Keratinocyte (primary cell): ENCODE results near the gene MSANTD1. TPM values are rescaled to one million over a fixed set of nuclear protein-coding genes. Genes with fewer than 3 reads are reported as not detected.

Experiments used
- DNase-seq: peaks from one replicate; pipeline ENCODE4 v3.0.0-alpha.2; 2011; ENCODE audit warnings: low read depth, missing footprints, low spot score
- FAIRE-seq: peaks from 2 replicates; lab custom pipeline; 2011; peaks lifted over from hg19 to GRCh38; lab: Jason Lieb, UNC
- H2AFZ ChIP-seq: 2 replicates; pipeline ENCODE4 v1.6.0; 2012; ENCODE audit warnings: low read length, control low read depth, inconsistent platforms; ENCODE audit not compliant: control insufficient read depth
- H3K27ac ChIP-seq: 2 replicates; pipeline ENCODE4 v1.5.1; 2011; ENCODE audit warnings: low read length; ENCODE audit not compliant: control insufficient read depth, insufficient read depth
- H3K27me3 ChIP-seq: 3 replicates; pipeline ENCODE4 v1.6.0; 2011; ENCODE audit warnings: low read length; ENCODE audit not compliant: control insufficient read depth, insufficient read depth; ENCODE audit errors: extremely low read depth
- H3K36me3 ChIP-seq, 2 experiments: 2 replicates in 1 of 2; 3 replicates in 1 of 2; pipeline ENCODE4 v1.5.1; 2011; ENCODE audit warnings: low read length in 2 of 2, mild to moderate bottlenecking in 1 of 2; ENCODE audit not compliant: control insufficient read depth in 2 of 2, insufficient read depth in 2 of 2; ENCODE audit errors: extremely low read depth in 1 of 2
- H3K4me1 ChIP-seq: 3 replicates; pipeline ENCODE4 v1.5.1; 2011; ENCODE audit warnings: low read length; ENCODE audit not compliant: control insufficient read depth, insufficient read depth; ENCODE audit errors: extremely low read depth
- H3K4me2 ChIP-seq: 3 replicates; pipeline ENCODE4 v1.6.0; 2011; ENCODE audit warnings: low read depth, low read length; ENCODE audit not compliant: control insufficient read depth, insufficient read depth; ENCODE audit errors: extremely low read depth
- H3K4me3 ChIP-seq, 3 experiments: fragments of 200-600 bp in 1 of 3; sonication (generic) in 1 of 3; 2 replicates in 2 of 3; 3 replicates in 1 of 3; pipeline ENCODE4 v1.5.1; 2011 to 2016; ENCODE audit warnings: low read length in 3 of 3, mild to moderate bottlenecking in 3 of 3, control low read depth in 2 of 3, inconsistent platforms in 1 of 3, low read depth in 1 of 3, mixed read lengths in 1 of 3, mixed run types in 1 of 3, moderate library complexity in 1 of 3; ENCODE audit not compliant: control insufficient read depth in 2 of 3, insufficient read depth in 2 of 3; ENCODE audit errors: extremely low read depth in 1 of 3
- H3K79me2 ChIP-seq: 2 replicates; pipeline ENCODE4 v1.6.0; 2012; ENCODE audit warnings: low read length; ENCODE audit not compliant: control insufficient read depth, insufficient read depth
- H3K9ac ChIP-seq: 3 replicates; pipeline ENCODE4 v1.6.0; 2011; ENCODE audit warnings: low read length; ENCODE audit not compliant: control insufficient read depth, insufficient read depth; ENCODE audit errors: extremely low read depth
- H3K9me1 ChIP-seq: 3 replicates; pipeline ENCODE4 v1.6.0; 2011; ENCODE audit warnings: low read length; ENCODE audit not compliant: control insufficient read depth, insufficient read depth; ENCODE audit errors: extremely low read depth
- H3K9me3 ChIP-seq: 2 replicates; pipeline ENCODE4 v1.5.1; 2012; ENCODE audit warnings: low read depth, low read length; ENCODE audit not compliant: control insufficient read depth
- H4K20me1 ChIP-seq: 3 replicates; pipeline ENCODE4 v1.6.0; 2011; ENCODE audit warnings: low read length; ENCODE audit not compliant: control insufficient read depth, insufficient read depth; ENCODE audit errors: extremely low read depth
- CTCF ChIP-seq, 3 experiments: IDR thresholded peaks in 1 of 3; conservative IDR thresholded peaks in 1 of 3; optimal IDR thresholded peaks in 1 of 3; 2 replicates in 2 of 3; 3 replicates in 1 of 3; pipeline versions ENCODE3 to v1.5.1; 2011; ENCODE audit warnings: low read length in 3 of 3, mild to moderate bottlenecking in 3 of 3, moderate library complexity in 2 of 3, control low read depth in 1 of 3, inconsistent platforms in 1 of 3; ENCODE audit not compliant: insufficient read depth in 2 of 3; ENCODE audit errors: extremely low read depth in 1 of 3
- EZH2 ChIP-seq: IDR thresholded peaks from one replicate; pipeline ENCODE4 v1.6.1; 2012; ENCODE audit warnings: inconsistent platforms, mild to moderate bottlenecking, low read length, moderate library complexity
- dilution Hi-C: fragments of 300-500 bp; cut with MboI; formaldehyde crosslinking; loops from one replicate; pipeline ENCODE4 v1.7.0; 2020; ENCODE audit warnings: low sequenced_read_pairs; ENCODE audit not compliant: extremely low pct_ligation_motif_present
- polyA plus RNA-seq, 5 experiments: library from polyadenylated mRNA; depleted of rRNA in 3 of 5; stranded (reverse) in 3 of 5; stranded (forward) in 1 of 5; unstranded in 1 of 5; fragments of >200 nt; gene quantifications; 1 replicate in 1 of 5; 2 replicates in 3 of 5; 3 replicates in 1 of 5; pipeline versions ENCODE4 v1.2.1 to v1.2.3, GENCODE V29; 2011 to 2012; ENCODE audit warnings: missing spikeins in 2 of 5, low read depth in 1 of 5, low replicate concordance in 1 of 5

The MSANTD1 gene
- polyA plus RNA-seq, 1 donor (not counting 4 experiments of a cell fraction or from before 2014, with no cell fraction given): not detected

- Histone ChIP-seq H2AFZ (no peak overlapping the region), H3K27ac (no peak overlapping the region), H4K20me1 (peaks cover 3% of the 10 kb centered on the region), H3K79me2 (no peaks in the 10 kb centered on the region), H3K4me1 (no peaks in the 10 kb centered on the region), H3K36me3 (peaks cover 13 to 14% of the 10 kb centered on the region in 2 experiments), H3K9me1 (no peaks in the 10 kb centered on the region), H3K4me2 (no peak overlapping the region), H3K4me3 (no peak overlapping the region), H3K27me3 (no peaks in the 10 kb centered on the region), H3K9me3 (no peaks in the 10 kb centered on the region), H3K9ac (no peak overlapping the region)
- FAIRE-seq: no peak
- DNase-seq: no peak
- dilution Hi-C loops: no loop called here
- TF ChIP-seq CTCF (optimal IDR thresholded peaks at IDR 0.05 in 1 of 3, IDR thresholded peaks at IDR 0.05 in 1 of 3, conservative IDR thresholded peaks at IDR 0.05 in 1 of 3; ENCODE audit: extremely low read depth in 1 of 3, insufficient read depth in 2 of 3, low read length in 3 of 3): no peak
- TF ChIP-seq EZH2: no peak
Observed at GRCh38 chr4:3202836-3203820, 45.8 kb upstream of the MSANTD1 start.

- no peaks in the 10 kb centered on the region for H3K9me3 ChIP-seq
- DNase-seq: no peak
- TF ChIP-seq CTCF (optimal IDR thresholded peaks at IDR 0.05 in 1 of 3, IDR thresholded peaks at IDR 0.05 in 1 of 3, conservative IDR thresholded peaks at IDR 0.05 in 1 of 3; ENCODE audit: extremely low read depth in 1 of 3, insufficient read depth in 2 of 3, low read length in 3 of 3) (no peak), EZH2 (no peak)
- H2AFZ ChIP-seq: no peak overlapping the region
- H3K9ac ChIP-seq: no peak overlapping the region
- dilution Hi-C loops: no loop called here
- H3K4me3 ChIP-seq: no peak overlapping the region
- no peaks in the 10 kb centered on the region for H3K27me3 ChIP-seq
- H3K4me2 ChIP-seq: no peak overlapping the region
- H4K20me1 ChIP-seq: peaks cover 3% of the 10 kb centered on the region
- H3K4me1 ChIP-seq: no peaks in the 10 kb centered on the region
- H3K9me1 ChIP-seq: no peaks in the 10 kb centered on the region
- no peaks in the 10 kb centered on the region for H3K79me2 ChIP-seq
- peaks cover 13 to 18% of the 10 kb centered on the region in 2 experiments for H3K36me3 ChIP-seq
- H3K27ac ChIP-seq: no peak overlapping the region
- no peak for FAIRE-seq
Observed at GRCh38 chr4:3203971-3204431, 45.0 kb upstream of the MSANTD1 start.
